HG03378 (cell line): ENCODE results near the gene CAPN14.
A peak's percentile ranks its signal among the peaks of the same experiment; 100 is the strongest.

ENCODE experiments used
- ATAC-seq: cut with Tn5 transposase; IDR thresholded peaks from one replicate; pipeline ENCODE4 v1.9.1; 2021; ENCODE audit warnings: mild to moderate bottlenecking, moderate library complexity; ENCODE audit not compliant: unreplicated experiment

CAPN14 gene

GRCh38 chr2:31243053-31243452 lies 25.7 kb upstream of the CAPN14 start:
- no peak for ATAC-seq

GRCh38 chr2:31241625-31242270 lies 24.4 kb upstream of the CAPN14 start:
- ATAC-seq = no peak

DNA sequence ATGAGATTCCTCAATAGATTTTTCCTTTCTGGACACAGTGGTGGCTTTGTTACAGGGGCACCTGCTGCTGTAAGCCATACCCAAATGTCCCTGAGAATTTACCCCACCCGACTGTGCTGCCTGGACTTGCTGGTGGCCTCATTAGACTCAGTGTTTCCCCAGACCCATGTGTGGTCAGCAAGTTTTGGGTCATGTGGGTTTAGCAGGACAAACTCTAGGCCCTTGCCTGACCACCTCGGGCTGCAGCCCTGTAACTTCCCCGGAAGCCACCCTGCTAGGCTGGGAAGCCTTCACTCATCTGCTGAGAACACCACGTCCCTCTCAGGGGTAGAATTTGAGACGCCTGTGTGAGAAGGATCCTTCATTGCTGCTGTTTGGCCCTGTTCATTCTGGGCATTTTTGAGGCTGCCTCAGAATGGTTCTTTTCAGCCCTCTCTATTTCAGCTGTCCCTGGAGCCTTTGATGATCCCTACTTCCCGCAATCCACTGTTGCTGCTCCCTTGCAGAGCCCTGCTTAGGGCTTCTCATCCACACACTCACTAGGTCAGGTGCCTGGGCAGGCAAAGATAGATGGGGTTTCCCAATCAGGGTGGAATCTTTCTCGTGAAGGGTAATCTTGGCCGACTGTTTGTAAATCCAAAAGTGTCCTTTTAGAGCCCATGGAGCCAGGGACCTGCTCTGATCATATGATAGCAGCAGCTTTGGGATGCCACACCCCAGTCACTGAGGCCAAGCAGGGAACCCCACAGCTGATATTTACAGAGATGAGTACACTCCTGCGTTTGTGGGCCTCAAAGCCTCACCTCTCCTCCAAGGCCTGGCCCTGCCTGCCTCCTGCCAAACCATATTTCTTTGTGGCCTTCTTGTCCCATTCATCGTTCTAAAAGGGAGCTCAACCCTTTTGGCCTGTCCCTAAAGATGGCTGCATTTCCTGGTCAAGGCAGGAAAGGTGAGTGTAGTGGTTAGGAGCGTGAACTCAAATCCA lies 23.4 kb upstream of the CAPN14 start:
- ATAC-seq = no peak

GRCh38 chr2:31239593-31240177 lies 22.4 kb upstream of the CAPN14 start:
- no peak for ATAC-seq

GRCh38 chr2:31238906-31239592 lies 21.7 kb upstream of the CAPN14 start:
- no peak for ATAC-seq

- no peak for ATAC-seq
These were observed 21.0 kb upstream of the CAPN14 start for GRCh38 chr2:31238126-31238905.

DNA sequence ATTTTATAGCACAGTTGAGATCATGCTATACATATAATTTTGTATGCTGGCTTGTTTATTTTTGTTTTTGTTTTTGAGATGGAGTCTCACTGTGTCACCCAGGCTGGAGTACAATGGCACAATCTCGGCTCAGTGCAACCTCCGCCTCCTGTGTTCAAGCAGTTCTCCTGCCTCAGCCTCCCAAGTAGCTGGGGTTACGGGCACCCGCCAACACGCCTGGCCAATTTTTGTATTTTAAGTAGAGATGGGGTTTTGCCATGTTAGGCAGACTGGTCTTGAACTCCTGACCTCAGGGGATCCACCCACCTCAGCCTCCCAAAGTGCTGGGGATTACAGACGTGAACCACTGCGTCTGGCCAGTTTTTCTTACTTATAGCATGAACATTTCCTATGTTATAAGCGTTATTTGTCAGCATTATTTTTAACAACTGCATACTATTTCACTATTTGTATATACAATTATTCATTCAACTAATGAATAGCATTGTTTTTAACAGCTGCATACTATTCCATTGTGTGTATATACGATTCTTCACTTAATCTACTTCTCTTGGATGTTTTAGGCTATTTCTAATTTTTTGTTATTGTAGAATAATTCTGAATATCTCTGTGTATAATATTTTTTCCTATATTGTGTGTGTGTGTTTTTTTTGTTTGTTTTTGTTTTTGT lies 20.2 kb upstream of the CAPN14 start:
- no peak for ATAC-seq

DNA sequence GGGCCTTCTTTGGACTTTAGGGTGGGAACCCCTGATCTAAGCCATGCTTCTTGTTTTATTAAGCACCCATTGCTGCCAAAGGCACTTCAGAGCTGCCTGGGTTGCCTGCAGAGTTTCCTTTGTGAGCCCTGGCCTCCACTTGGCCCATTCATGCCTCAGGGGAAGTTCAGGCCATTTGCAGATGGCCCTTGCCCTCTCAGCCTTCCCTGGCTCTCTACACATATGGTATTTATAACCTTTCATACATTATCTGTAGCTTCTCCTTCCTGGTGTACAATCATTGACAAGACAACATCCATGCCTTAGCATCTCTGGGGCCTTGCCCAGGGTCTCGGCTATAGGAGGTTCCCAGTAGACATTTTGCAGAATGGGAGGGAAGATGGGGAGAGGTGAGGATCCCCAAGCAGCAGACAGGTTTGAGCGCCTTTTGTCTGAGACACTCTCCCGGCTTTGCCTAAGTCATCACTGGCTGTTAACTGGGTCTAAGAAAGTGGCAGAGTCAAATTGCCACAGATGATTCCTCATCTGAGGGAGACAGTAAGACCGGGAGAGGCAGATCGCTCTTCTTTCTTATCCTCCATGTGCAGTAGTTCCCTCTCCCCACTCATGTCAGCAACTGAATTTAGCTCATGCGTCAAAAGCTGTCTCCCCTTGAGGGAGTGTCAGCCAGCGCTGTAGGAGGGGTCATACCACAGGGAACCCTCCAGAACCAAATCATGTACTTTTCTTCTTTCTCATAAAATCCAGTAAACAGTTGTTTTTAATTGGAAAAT lies 19.3 kb upstream of the CAPN14 start:
- ATAC-seq = no peak

- no peak for ATAC-seq
These were observed 18.2 kb upstream of the CAPN14 start for GRCh38 chr2:31235504-31235902.

- no peak for ATAC-seq
These were observed 17.6 kb upstream of the CAPN14 start for GRCh38 chr2:31234683-31235503.

DNA sequence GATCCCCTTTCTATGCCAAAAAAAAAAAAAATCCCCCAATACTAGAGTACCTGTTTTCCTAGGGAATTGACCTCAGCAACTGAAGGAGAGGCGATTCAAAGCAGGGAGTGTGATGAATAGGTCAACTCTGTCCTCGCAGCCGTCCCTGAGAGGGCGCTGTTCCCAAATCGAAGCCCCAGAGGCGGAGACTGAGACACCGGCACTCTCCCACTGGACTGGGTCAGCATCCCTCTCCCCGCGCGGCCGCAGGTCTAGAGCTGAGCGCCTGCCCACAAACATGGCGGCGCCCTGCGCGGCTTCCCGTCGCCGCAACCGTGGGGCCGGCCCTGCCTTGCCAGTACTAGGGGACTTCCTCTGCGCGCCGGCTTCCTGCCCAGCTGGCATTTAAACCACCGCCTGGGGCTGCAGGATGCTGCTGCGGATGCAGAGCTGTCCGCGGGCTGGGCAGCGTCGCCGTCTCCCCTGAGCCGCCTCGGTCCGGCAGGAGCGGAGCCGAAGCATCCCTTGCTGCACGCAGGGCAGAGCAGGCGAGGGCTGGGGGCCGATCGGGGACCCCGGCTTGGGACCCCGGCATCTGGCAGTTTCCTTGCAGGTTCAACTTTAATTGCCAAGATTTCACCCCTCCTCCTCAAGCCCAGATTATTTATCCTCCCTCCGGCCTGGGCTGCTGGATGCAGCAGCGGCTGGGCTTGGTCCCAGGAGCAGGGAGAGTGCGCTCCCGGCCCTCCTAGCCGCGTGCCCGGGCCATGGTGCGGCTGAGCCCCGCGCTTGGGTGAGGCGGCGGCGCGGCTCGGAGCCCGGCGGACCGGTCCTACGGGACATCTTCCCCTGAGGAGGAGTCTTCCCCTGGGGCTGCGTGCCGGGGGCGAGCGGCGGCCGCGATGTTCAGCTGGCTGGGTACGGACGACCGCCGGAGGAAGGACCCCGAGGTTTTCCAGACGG lies 16.7 kb upstream of the CAPN14 start, which contains the start of gene EHD3:
Gene EHD3 (plus strand): TSS at position 412 of the 942 bp plus-strand sequence. CDS start 470 bp downstream, at position 882.
- peak; percentile 85 for ATAC-seq

DNA sequence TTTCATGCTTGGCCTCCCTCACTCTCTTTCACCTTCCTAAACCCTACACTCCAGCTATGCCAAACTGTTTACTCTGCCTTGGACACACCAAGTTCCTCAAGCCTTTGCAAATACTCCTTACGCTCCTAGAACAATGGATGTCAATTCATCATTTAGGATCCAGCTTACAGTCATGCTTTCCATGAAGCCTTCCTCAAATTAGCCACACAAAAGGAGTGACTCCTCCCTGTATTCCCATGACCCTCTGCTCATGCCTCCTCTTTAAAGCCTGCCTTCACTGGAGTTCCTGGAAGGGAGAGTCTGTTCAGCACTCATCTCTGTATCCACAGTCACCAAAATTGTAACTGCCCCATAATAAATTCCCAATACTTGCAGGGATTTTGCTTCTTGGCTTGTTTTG lies 15.9 kb upstream of the CAPN14 start:
- ATAC-seq = no peak

DNA sequence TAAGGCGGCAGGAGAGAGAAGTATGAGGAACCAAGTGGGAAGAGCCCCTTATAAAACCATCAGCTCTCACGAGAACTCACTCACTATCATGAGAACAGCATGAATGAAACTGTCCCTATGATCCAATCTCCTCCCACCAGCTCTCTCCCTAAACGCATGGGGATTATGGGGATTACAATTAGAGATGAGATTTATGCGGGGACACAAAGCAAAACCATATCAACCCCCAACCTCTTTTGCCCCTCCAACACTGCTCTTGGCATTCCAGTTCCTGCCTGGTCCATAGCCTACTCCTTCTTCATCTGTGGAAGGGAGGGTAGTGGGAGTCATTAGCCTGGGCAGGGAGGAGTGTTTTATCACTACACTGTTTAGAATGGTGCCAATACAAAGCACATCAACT lies 15.3 kb upstream of the CAPN14 start:
- ATAC-seq = no peak

- no peak for ATAC-seq
These were observed 14.4 kb upstream of the CAPN14 start for GRCh38 chr2:31231571-31232302.

DNA sequence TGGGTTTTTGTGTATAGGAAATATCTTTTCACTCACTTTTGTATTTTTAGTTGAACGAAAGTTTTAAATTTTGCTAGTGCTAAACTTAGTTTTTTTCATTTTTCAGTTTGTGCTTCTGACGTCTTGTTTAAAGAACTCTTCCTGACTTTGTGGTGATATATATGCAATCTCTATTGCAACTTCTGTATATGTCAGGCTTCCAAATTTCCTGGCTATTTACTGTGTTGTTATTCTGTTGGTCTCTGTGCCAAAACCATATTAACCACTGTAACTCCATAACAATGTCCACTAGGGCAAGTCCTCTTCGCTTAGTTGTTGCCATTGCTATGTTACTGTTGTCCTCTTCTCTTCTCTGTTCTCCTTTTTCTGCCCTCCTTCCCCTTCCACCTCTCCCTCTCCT lies 13.4 kb upstream of the CAPN14 start:
- ATAC-seq = no peak

DNA sequence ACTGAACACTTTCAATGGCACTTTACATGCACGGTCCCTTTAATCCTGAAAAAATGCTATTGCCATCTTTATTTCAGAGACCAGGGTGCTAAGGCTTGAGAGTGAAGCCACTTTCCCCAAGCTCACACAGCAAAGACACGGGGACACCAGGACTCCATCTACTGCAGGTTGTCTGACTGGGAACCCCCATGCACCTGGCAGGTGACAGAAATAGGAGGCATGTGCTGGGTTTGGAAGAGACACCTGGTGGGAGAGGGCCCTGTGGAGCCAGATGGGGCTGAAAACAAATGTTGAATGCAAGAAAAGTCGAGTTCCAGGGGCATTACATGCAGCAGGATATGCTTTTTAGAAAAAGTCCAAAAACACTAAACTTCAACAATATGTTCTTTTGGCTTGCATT lies 11.4 kb upstream of the CAPN14 start:
- ATAC-seq = no peak
